Activated CD8-positive, alpha-beta memory T cell treated with anti-CD3 and anti-CD28 coated beads, Interleukin-2, amount 10 ng/mL, durations not matched to agents 7 days and 5 days (primary cell): ENCODE data around the gene SYT10. TPM values are rescaled to one million over a fixed set of nuclear protein-coding genes. Genes with fewer than 3 reads are reported as not detected.
A peak's percentile ranks its signal among the peaks of the same experiment; 100 is the strongest.

ENCODE experiments used
- ATAC-seq: fragments of 150-1000 bp; cut with Tn5 transposase; one replicate; pipeline ENCODE4 v1.10.0; 2021; ENCODE audit warnings: moderate library complexity
- CTCF ChIA-PET: fragments of 350-600 bp; sonication (Branson Sonifier 250); formaldehyde crosslinking; loops from one replicate; lab custom pipeline; 2021; ENCODE audit warnings: antibody characterized with exemption; lab: Charles Lee
- DNase-seq: peaks from one replicate; pipeline ENCODE4 v3.0.0-alpha.2; 2020
- H3K27ac Mint-ChIP-seq: one replicate; pipeline ENCODE4 v1.8.0; 2021; ENCODE audit warnings: mild to moderate bottlenecking, mixed read lengths
- H3K27me3 Mint-ChIP-seq: one replicate; pipeline ENCODE4 v1.8.0; 2021; ENCODE audit warnings: mixed read lengths
- H3K36me3 Mint-ChIP-seq: one replicate; pipeline ENCODE4 v1.8.0; 2021; ENCODE audit warnings: mild to moderate bottlenecking, mixed read lengths
- H3K4me1 Mint-ChIP-seq: one replicate; pipeline ENCODE4 v1.8.0; 2021; ENCODE audit warnings: mixed read lengths
- H3K4me3 Mint-ChIP-seq: one replicate; pipeline ENCODE4 v1.8.0; 2021; ENCODE audit warnings: mild to moderate bottlenecking, moderate library complexity, mixed read lengths
- H3K9me3 Mint-ChIP-seq: one replicate; pipeline ENCODE4 v1.8.0; 2022; ENCODE audit warnings: low read depth, mixed read lengths
- total RNA-seq, 2 experiments: library from RNA; stranded (reverse); gene quantifications; one replicate each; pipeline ENCODE4 v1.2.3, GENCODE V29; 2021

The SYT10 gene, protein sequence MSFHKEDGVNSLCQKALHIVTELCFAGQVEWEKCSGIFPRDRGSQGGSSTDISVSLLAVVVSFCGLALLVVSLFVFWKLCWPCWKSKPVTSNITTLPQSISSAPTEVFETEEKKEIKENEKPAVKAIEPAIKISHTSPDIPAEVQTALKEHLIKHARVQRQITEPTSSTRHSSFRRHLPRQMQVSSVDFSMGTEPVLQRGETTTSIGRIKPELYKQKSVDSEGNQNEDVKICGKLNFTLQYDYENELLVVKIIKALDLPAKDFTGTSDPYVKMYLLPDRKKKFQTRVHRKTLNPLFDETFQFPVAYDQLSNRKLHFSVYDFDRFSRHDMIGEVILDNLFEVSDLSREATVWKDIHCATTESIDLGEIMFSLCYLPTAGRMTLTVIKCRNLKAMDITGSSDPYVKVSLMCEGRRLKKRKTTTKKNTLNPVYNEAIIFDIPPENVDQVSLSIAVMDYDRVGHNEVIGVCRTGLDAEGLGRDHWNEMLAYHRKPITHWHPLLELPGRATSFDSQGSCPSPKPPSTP
- not detected for total RNA-seq

DNA sequence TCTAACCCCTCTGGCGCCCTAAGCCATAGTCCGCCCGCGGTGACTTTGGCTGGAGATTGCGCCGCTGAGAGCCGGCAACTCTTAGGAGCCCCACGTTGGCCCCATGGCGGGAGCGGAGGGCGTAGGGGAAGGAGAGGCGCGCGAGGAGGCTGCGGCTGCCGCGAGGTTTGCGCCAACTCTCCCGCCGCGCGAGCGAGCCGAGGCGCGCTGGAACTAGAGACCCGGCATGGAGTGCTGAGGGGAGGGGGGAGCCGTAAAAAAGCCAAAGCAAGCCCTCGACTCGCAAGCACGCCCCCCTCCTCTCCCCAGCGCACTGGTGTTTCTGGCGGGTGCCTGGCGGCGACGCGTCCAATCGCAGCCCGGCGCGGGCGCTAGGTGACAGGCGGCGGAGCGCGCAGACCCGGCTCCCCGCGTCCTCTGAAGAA, at the start of gene SYT10:
Gene SYT10 (minus strand): TSS at position 233 of the 425 bp plus-strand sequence. CDS start 297 bp downstream, outside the sequence.
- H3K4me1 Mint-ChIP-seq: peaks cover 5% of the 10 kb centered on the region
- CTCF ChIA-PET: no interaction called here
- H3K9me3 Mint-ChIP-seq: no peaks in the 10 kb centered on the region
- H3K4me3 Mint-ChIP-seq: peak within 1 kb of the TSS; percentile 66
- peaks cover 2% of the 10 kb centered on the region for H3K36me3 Mint-ChIP-seq
- no peak within 1 kb of the TSS for H3K27ac Mint-ChIP-seq
- DNase-seq (no peak), ATAC-seq (no peak)
- peaks cover 39% of the 10 kb centered on the region for H3K27me3 Mint-ChIP-seq

DNA sequence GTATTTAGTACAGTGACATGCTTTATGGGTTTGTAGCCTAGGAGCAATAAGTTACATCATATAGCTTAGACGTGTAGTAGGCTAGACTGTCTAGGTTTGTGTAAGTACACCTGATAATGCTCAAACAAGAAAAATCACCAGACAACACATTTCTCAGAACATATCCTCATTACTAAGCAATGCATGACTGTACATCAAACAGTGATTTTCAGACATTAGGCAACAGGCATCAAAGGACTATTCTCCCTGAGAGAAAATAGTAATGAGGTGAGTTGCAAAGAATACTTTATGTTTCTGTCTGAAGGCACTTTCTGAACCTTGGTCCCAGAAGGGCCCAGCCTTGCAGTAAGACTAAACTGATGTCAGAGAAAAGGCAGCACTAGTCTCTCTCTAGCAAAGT, 48.4 kb upstream of the SYT10 start:
- no peaks in the 10 kb centered on the region for H3K27me3 Mint-ChIP-seq
- H3K36me3 Mint-ChIP-seq: no peaks in the 10 kb centered on the region
- CTCF ChIA-PET: no interaction called here
- ATAC-seq: no peak
- no peaks in the 10 kb centered on the region for H3K4me1 Mint-ChIP-seq
- H3K9me3 Mint-ChIP-seq: peaks cover 8% of the 10 kb centered on the region
- no peak overlapping the region for H3K4me3 Mint-ChIP-seq
- no peak overlapping the region for H3K27ac Mint-ChIP-seq
- DNase-seq: no peak

DNA sequence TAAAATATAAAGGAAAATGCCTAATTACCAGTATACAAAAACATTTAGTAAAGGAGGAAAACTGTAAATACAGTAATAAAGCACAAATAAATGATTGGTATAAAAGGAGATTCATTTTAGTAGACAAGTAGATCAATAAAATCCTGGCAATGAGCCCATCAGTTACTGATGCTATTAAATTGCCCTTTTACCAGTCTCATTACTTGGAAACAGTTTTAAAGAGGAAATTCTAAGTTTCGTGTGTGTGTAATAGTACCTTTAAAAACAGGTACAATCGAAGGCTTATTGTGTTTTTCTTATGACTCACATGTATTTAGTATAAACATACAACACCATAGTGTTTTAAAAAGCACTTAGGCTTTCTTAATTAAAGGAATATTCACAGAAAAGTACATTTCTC, 46.4 kb upstream of the SYT10 start:
- H3K4me3 Mint-ChIP-seq: no peak overlapping the region
- CTCF ChIA-PET: no interaction called here
- H3K9me3 Mint-ChIP-seq: peaks cover 3% of the 10 kb centered on the region
- DNase-seq (no peak), ATAC-seq (no peak)
- no peak overlapping the region for H3K27ac Mint-ChIP-seq
- no peaks in the 10 kb centered on the region for H3K36me3 Mint-ChIP-seq
- no peaks in the 10 kb centered on the region for H3K27me3 Mint-ChIP-seq
- no peaks in the 10 kb centered on the region for H3K4me1 Mint-ChIP-seq

DNA sequence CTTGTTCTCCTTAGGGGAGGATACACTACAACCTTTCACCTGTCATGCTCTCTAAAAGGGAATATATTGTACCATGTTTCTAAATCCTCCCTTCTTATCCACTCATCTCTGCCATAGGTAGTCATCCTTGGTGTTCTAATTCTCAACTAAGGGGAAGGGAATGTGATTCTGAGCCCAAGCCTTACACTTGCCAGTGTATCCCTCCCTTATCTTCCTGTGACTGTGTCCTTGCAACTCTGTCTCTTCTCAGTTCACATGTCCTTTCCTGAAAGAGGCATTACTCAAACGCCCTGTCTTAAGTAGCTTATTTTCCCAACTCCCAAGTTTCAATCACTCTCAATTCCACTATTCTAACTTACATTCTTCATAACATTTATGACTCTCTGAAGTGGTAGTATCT, 44.5 kb upstream of the SYT10 start:
- DNase-seq (no peak), ATAC-seq (no peak)
- Mint-ChIP-seq H3K9me3 (peaks cover 3% of the 10 kb centered on the region), H3K4me1 (no peaks in the 10 kb centered on the region), H3K27me3 (no peaks in the 10 kb centered on the region), H3K27ac (no peak overlapping the region), H3K4me3 (no peak overlapping the region), H3K36me3 (no peaks in the 10 kb centered on the region)
- CTCF ChIA-PET: no interaction called here

DNA sequence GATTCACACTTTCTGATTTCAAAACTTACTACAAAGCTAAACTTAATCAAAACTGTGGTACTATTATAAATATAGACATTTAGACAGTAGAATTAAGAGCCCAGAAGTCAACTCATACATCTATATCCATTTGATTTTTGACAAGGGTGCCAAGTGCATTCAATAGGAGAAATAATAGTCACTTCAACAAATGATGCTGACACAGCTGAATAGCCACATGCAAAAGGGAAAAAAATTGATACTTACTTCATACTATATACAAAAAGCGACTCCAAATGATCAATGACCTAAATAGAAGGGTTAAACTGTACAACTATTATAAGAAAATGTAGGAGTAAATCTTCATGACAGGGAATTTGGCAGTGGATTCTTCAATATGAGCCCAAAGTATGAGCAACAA, 40.7 kb upstream of the SYT10 start:
- H3K4me3 Mint-ChIP-seq: no peak overlapping the region
- DNase-seq: no peak
- CTCF ChIA-PET: no interaction called here
- H3K36me3 Mint-ChIP-seq: no peaks in the 10 kb centered on the region
- no peaks in the 10 kb centered on the region for H3K4me1 Mint-ChIP-seq
- no peaks in the 10 kb centered on the region for H3K27me3 Mint-ChIP-seq
- H3K27ac Mint-ChIP-seq: no peak overlapping the region
- peaks cover 3% of the 10 kb centered on the region for H3K9me3 Mint-ChIP-seq
- no peak for ATAC-seq

DNA sequence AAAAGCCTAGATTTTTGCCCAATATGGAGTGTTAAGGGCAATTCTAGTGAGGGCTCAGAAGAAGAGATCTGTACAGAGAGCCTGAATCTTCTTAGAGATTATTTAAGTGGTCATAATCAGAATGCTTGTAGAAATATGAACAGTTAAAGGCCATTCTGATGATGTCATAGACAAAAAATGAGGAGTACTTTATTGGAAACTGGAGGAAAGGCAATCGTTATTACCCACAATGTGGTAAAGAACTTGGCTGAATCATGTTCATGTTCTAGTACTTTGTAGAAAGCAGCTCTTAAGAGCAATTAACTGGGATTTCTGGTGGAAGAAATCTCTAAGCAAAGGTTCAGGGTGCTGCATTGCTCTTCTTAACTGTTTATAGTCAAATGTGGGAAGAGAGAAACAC, 36.4 kb upstream of the SYT10 start:
- Mint-ChIP-seq H3K36me3 (no peaks in the 10 kb centered on the region), H3K4me3 (no peak overlapping the region), H3K27ac (no peak overlapping the region), H3K9me3 (no peaks in the 10 kb centered on the region), H3K4me1 (no peaks in the 10 kb centered on the region), H3K27me3 (no peaks in the 10 kb centered on the region)
- DNase-seq (no peak), ATAC-seq (no peak)
- CTCF ChIA-PET: no interaction called here

DNA sequence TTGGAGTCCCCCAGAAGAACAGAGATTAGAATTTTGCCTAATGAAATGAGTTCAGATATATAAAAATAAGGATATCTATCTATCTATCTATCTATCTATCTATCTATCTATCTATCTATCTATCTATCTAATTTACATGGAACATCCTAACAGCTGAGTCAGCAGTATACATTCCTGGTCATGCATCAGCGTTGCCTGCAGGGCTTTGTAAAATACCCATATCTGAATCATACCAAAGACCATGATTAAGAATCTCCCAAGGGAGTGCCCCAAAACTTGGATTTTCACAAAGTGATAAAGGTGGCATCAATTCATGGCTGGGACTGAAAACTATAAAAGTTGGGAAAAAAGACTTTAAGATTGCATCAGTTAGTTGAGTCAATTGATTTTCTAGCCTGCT, 32.7 kb upstream of the SYT10 start:
- no peaks in the 10 kb centered on the region for H3K9me3 Mint-ChIP-seq
- CTCF ChIA-PET: no interaction called here
- no peaks in the 10 kb centered on the region for H3K27me3 Mint-ChIP-seq
- no peak overlapping the region for H3K27ac Mint-ChIP-seq
- ATAC-seq (no peak), DNase-seq (no peak)
- H3K4me3 Mint-ChIP-seq: no peak overlapping the region
- H3K4me1 Mint-ChIP-seq: no peaks in the 10 kb centered on the region
- H3K36me3 Mint-ChIP-seq: no peaks in the 10 kb centered on the region

DNA sequence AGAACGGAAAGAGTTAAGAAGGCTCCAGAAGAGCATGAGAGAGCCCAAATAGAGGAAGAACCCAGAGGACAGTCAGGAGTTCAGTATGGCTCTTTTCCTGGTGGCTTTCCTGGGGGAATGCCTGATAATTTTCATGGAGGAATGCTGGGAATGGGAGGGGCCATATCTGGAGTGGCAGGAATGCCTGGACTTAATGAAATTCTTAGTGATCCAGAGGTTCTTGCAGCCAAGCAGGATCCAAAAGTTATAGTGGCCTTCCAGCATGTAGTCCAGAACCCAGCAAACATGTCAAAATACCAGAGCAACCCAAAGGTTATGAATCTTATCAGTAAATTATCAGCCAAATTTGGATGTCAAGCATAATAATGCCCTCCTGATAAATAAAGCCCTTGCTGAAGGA, 15.5 kb upstream of the SYT10 start:
- Mint-ChIP-seq H3K4me1 (no peaks in the 10 kb centered on the region), H3K27ac (no peak overlapping the region), H3K9me3 (peaks cover 4% of the 10 kb centered on the region), H3K4me3 (no peak overlapping the region), H3K27me3 (no peaks in the 10 kb centered on the region), H3K36me3 (no peaks in the 10 kb centered on the region)
- CTCF ChIA-PET: no interaction called here
- DNase-seq: no peak
- ATAC-seq: no peak

DNA sequence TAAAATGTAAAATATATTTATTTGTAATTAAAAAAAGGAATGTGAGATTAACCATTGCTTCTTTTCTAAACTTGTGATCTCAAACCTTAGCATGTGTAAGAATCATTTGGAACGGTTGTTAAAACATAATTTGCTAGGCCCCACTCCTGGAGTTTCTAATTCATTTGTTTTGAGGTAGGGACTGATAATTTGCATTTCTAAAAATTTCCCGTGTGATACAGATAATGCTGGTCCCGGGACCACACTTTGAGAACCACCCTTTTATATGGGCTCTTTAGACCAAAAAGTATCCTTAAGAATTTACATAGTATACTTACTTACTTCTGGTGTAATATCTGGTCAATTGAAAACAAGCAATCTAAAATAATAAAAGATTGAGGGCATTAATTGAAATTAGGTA, 10.9 kb upstream of the SYT10 start:
- DNase-seq (no peak), ATAC-seq (no peak)
- no peak overlapping the region for H3K4me3 Mint-ChIP-seq
- CTCF ChIA-PET: no interaction called here
- H3K9me3 Mint-ChIP-seq: peaks cover 6% of the 10 kb centered on the region
- H3K36me3 Mint-ChIP-seq: no peaks in the 10 kb centered on the region
- no peaks in the 10 kb centered on the region for H3K27me3 Mint-ChIP-seq
- no peak overlapping the region for H3K27ac Mint-ChIP-seq
- H3K4me1 Mint-ChIP-seq: no peaks in the 10 kb centered on the region

DNA sequence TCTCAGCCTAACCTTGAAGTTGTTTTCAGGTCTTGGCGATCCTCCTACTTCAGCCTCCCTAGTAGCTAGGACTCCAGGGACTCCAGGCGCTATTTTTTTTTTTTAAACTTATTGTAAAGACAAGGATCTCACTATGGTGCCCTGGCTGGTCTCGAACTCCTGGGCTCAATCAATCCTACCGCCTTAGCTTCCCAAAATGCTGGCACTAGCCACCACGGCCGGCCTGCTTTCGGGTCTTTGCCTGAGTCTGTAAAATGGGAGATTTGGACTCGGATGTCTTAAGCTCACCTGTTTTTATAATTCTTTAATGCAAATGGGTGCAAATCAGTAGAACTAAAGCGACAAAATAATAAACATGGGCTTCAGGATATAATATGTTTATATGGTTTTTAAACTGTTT, 858 bp upstream of the SYT10 start:
- Mint-ChIP-seq H3K36me3 (peaks cover 2% of the 10 kb centered on the region), H3K4me3 (no peak overlapping the region), H3K27ac (no peak overlapping the region), H3K4me1 (peaks cover 5% of the 10 kb centered on the region), H3K9me3 (no peaks in the 10 kb centered on the region), H3K27me3 (peaks cover 39% of the 10 kb centered on the region)
- DNase-seq (no peak), ATAC-seq (no peak)
- CTCF ChIA-PET: no interaction called here

DNA sequence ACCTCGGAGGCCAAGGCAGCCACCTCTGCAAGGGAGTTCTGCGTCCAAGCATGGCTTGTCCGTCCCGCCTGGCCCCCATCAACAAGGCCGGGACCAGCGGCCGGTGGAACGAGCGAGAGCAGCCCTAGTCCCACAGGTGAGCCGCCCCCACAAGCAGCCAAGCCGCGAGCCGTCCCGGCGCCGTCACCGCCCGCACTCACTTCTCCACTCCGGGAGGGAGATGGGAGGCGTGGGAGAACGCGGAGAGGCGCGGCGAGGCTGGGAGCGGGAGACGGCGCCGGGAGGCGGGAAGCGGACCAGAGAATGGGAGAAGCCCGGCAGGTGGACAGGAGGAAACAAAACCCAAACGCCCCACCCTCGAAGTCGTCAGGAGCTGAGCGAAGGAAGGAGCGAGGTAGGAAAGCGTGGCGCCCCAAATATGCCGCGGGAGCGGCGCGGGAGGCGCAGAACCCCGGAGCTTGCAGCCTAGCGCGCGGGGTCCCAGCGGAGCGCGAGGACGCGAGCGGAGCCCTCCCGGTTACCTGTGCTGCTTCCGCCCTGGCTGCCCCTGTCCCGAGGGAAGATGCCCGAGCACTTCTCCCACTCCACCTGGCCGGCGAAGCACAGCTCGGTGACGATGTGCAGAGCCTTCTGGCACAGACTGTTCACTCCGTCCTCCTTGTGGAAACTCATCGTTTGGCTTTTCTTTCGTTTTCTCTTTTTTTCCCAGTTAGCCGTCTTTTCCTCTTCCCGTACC, 600 bp downstream of the SYT10 start:
- H3K27me3 Mint-ChIP-seq: peaks cover 39% of the 10 kb centered on the region
- H3K9me3 Mint-ChIP-seq: no peaks in the 10 kb centered on the region
- no peak for DNase-seq
- H3K27ac Mint-ChIP-seq: no peak overlapping the region
- peak overlapping the region; percentile 66 for H3K4me3 Mint-ChIP-seq
- H3K4me1 Mint-ChIP-seq: peaks cover 5% of the 10 kb centered on the region
- CTCF ChIA-PET: no interaction called here
- ATAC-seq: no peak
- H3K36me3 Mint-ChIP-seq: peaks cover 2% of the 10 kb centered on the region

DNA sequence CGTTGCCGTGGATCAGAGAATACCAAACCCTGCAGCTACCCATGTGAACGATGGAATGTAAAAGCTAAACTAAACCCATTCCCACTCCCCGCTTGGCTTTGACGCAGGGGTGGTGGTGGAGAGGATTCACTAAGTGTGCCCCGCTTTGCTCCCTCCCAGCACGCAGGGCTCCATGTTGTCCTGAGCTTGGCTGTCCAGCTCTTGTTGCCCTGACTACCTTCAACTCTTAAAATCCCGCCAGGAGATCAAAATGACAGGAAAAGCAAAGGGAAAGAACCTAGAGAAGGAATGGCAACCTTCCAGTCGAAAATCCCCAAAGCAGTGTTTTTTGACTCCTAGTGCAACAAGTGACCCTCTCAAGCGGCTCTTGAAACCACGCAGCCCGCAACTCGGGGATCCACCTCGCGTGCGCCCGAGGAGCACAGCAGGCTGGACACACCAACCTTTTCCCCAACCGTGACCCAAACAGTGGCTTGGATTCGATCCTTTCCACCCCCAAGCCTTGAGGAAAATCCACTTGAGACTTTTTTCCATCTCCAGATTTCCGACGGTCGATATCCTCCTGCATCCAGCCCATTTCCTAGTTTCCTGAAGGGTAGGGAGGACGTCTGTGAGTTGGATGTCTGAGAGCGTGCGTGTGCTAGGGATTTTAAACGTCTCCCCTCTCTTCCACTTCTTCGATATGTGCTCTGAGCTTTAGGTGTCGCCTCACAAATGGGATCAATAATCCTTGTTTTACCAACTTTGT, 1.4 kb downstream of the SYT10 start:
- Mint-ChIP-seq H3K27ac (no peak overlapping the region), H3K4me3 (no peak overlapping the region), H3K36me3 (peaks cover 2% of the 10 kb centered on the region), H3K9me3 (no peaks in the 10 kb centered on the region), H3K27me3 (peaks cover 38% of the 10 kb centered on the region), H3K4me1 (peaks cover 5% of the 10 kb centered on the region)
- no peak for ATAC-seq
- CTCF ChIA-PET: no interaction called here
- no peak for DNase-seq

DNA sequence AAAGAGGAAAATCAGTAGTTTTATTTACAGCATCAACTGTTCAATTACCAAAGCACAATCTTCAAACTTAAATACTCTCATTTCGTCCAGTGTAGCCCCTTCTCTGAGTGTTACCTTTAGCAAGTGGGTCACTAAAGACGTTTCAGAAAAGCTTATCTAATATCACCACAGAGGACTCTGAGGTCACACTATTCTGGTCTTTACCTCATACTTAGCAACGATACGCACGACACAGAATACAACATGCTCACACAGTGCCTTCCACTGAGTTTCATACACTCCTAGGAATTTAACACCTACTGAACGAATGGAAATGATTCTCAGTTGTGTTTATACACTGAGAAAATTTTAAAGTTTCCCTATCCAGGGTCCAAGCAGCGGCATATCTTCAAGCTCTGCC, 2.0 kb downstream of the SYT10 start:
- Mint-ChIP-seq H3K9me3 (no peaks in the 10 kb centered on the region), H3K4me1 (peaks cover 5% of the 10 kb centered on the region), H3K27me3 (peaks cover 35% of the 10 kb centered on the region), H3K36me3 (peaks cover 2% of the 10 kb centered on the region), H3K4me3 (no peak overlapping the region), H3K27ac (no peak overlapping the region)
- no peak for ATAC-seq
- DNase-seq: no peak
- CTCF ChIA-PET: no interaction called here
